GM21825 (cell line): ENCODE measurements around the gene GATAD2B.

Experiments used
- ATAC-seq: cut with Tn5 transposase; IDR thresholded peaks from one replicate; pipeline ENCODE4 v1.9.1; 2021; ENCODE audit warnings: mild to moderate bottlenecking, moderate library complexity; ENCODE audit not compliant: unreplicated experiment

GATAD2B gene

GRCh38 chr1:153922972-153923925 is at the start of gene GATAD2B:
Gene GATAD2B (minus strand): TSS chr1:153922972. CDS start chr1:153828347, 94,625 bp downstream.
- peak; percentile 86 for ATAC-seq

GRCh38 chr1:153970346-153970745 is 47.6 kb upstream of the GATAD2B start:
- ATAC-seq, result no peak

- ATAC-seq, result no peak
These were observed 46.2 kb upstream of the GATAD2B start for GRCh38 chr1:153968972-153969371.

GRCh38 chr1:153968408-153968807 is 45.6 kb upstream of the GATAD2B start:
- no peak for ATAC-seq

GRCh38 chr1:153968000-153968363 is 45.2 kb upstream of the GATAD2B start:
- ATAC-seq, result no peak

GRCh38 chr1:153967107-153967999 is 44.6 kb upstream of the GATAD2B start, which contains the start of gene CREB3L4:
Gene CREB3L4 (plus strand): TSS chr1:153967902. CDS start chr1:153968526, 624 bp downstream.
- ATAC-seq, result peak; percentile 64

- peak; percentile 3 for ATAC-seq
These were observed 41.1 kb upstream of the GATAD2B start for GRCh38 chr1:153963850-153964331.

GRCh38 chr1:153963030-153963849 is 40.5 kb upstream of the GATAD2B start, which contains the start of gene SLC39A1:
Gene SLC39A1 (minus strand): TSS chr1:153963537. CDS start chr1:153962715, 822 bp downstream.
- ATAC-seq, result peak; percentile 42

GRCh38 chr1:153962088-153963029 is 39.6 kb upstream of the GATAD2B start:
- no peak for ATAC-seq

GRCh38 chr1:153961421-153961820 is 38.6 kb upstream of the GATAD2B start:
- no peak for ATAC-seq

GRCh38 chr1:153960206-153960605 is 37.4 kb upstream of the GATAD2B start:
- ATAC-seq, result no peak

GRCh38 chr1:153959454-153959853 is 36.7 kb upstream of the GATAD2B start:
- ATAC-seq, result no peak

- no peak for ATAC-seq
These were observed 36.1 kb upstream of the GATAD2B start for GRCh38 chr1:153958961-153959260.

GRCh38 chr1:153958111-153958960 is 35.6 kb upstream of the GATAD2B start, which contains the start of gene CRTC2:
Gene CRTC2 (minus strand): TSS chr1:153958612. CDS start chr1:153958497, 115 bp downstream.
- ATAC-seq, result peak; percentile 71

- peak; percentile 16 for ATAC-seq
These were observed 35.0 kb upstream of the GATAD2B start for GRCh38 chr1:153957744-153958110.

GRCh38 chr1:153956997-153957715 is 34.4 kb upstream of the GATAD2B start:
- ATAC-seq, result no peak

GRCh38 chr1:153954826-153955225 is 32.1 kb upstream of the GATAD2B start:
- ATAC-seq, result no peak
